Endothelial cell of umbilical vein (primary cell): ENCODE measurements around the gene KRT77. TPM values are rescaled to one million over a fixed set of nuclear protein-coding genes. Genes with fewer than 3 reads are reported as not detected.

Source experiments
- BruUV-seq: library from RNA; stranded (reverse); fragments of 400-500 nt; replicated peaks from 2 replicates; lab custom pipeline; 2021; lab: Mats Ljungman, UMichigan
- CTCF ChIA-PET: fragments of 300-600, 350-600 bp; sonication (Branson Sonifier 250); formaldehyde crosslinking; loops from one replicate; lab custom pipeline; 2021; ENCODE audit warnings: antibody characterized with exemption, inconsistent platforms; lab: Charles Lee
- POLR2A ChIA-PET: fragments of 300-600, 350-600 bp; sonication (Branson Sonifier 250); formaldehyde crosslinking; loops from one replicate; lab custom pipeline; 2021; ENCODE audit warnings: antibody characterized with exemption, inconsistent platforms; lab: Charles Lee
- DNase-seq: peaks from one replicate; pipeline ENCODE4 v3.0.0-alpha.2; 2011; ENCODE audit warnings: low read depth, low spot score
- FAIRE-seq: peaks from 2 replicates; lab custom pipeline; 2011; peaks lifted over from hg19 to GRCh38; lab: Jason Lieb, UNC
- H2AFZ ChIP-seq: 2 replicates; pipeline ENCODE4 v1.6.0; 2012; ENCODE audit warnings: low read depth, low read length, control low read depth, inconsistent platforms
- H3K27ac ChIP-seq: 2 replicates; pipeline ENCODE4 v1.5.1; 2011; ENCODE audit warnings: low read depth, mild to moderate bottlenecking, control low read depth, low read length, moderate library complexity; ENCODE audit not compliant: insufficient read depth
- H3K27me3 ChIP-seq, 2 experiments: 2 replicates each; pipeline versions ENCODE4 v1.6.0 to v1.6.1; 2011; ENCODE audit warnings: low read length in 2 of 2, mixed read lengths in 1 of 2; ENCODE audit not compliant: control insufficient read depth in 2 of 2, insufficient read depth in 2 of 2
- H3K36me3 ChIP-seq, 2 experiments: 2 replicates in 1 of 2; 3 replicates in 1 of 2; pipeline ENCODE4 v1.5.1; 2011; ENCODE audit warnings: low read length in 2 of 2, mild to moderate bottlenecking in 1 of 2, moderate library complexity in 1 of 2; ENCODE audit not compliant: control insufficient read depth in 2 of 2, insufficient read depth in 2 of 2; ENCODE audit errors: extremely low read depth in 1 of 2
- H3K4me1 ChIP-seq: 3 replicates; pipeline ENCODE4 v1.5.1; 2011; ENCODE audit warnings: mild to moderate bottlenecking, low read length; ENCODE audit not compliant: control insufficient read depth, insufficient read depth; ENCODE audit errors: extremely low read depth
- H3K4me2 ChIP-seq: 2 replicates; pipeline ENCODE4 v1.6.1; 2011; ENCODE audit warnings: low read length, control low read depth, mixed read lengths; ENCODE audit not compliant: insufficient read depth
- H3K4me3 ChIP-seq, 3 experiments: fragments of 200-600 bp in 1 of 3; sonication (generic), shearing (Covaris generic) in 1 of 3; replicated peaks in 1 of 3; 2 replicates each; pipeline ENCODE4 v1.5.1; 2011 to 2016; ENCODE audit warnings: control low read depth in 3 of 3, low read length in 3 of 3, mild to moderate bottlenecking in 2 of 3, inconsistent platforms in 1 of 3, low read depth in 1 of 3, moderate library complexity in 1 of 3; ENCODE audit not compliant: insufficient read depth in 1 of 3
- H3K79me2 ChIP-seq: 2 replicates; pipeline ENCODE4 v1.6.0; 2012; ENCODE audit warnings: low read length, inconsistent platforms; ENCODE audit not compliant: control insufficient read depth, insufficient read depth
- H3K9ac ChIP-seq: replicated peaks from 2 replicates; pipeline ENCODE3; 2011; ENCODE audit warnings: low read length, control low read depth; ENCODE audit not compliant: insufficient read depth; ENCODE audit errors: extremely low read depth
- H3K9me1 ChIP-seq: replicated peaks from 3 replicates; pipeline ENCODE4 v1.6.0; 2011; ENCODE audit warnings: mild to moderate bottlenecking, low read length; ENCODE audit not compliant: control insufficient read depth, insufficient read depth; ENCODE audit errors: extremely low read depth
- H3K9me3 ChIP-seq: replicated peaks from 2 replicates; pipeline ENCODE4 v1.5.1; 2012; ENCODE audit warnings: low read length, inconsistent platforms; ENCODE audit not compliant: control insufficient read depth, insufficient read depth
- H4K20me1 ChIP-seq: replicated peaks from 2 replicates; pipeline ENCODE3; 2011; ENCODE audit warnings: mild to moderate bottlenecking, low read length; ENCODE audit not compliant: control insufficient read depth, insufficient read depth; ENCODE audit errors: extremely low read depth
- CTCF ChIP-seq, 2 donors: IDR thresholded peaks; 1 replicate in 1 of 2; 2 replicates in 1 of 2; pipeline ENCODE4 v1.5.1; 2011; ENCODE audit warnings: low read length in 2 of 2, mild to moderate bottlenecking in 2 of 2, moderate library complexity in 2 of 2, control low read depth in 1 of 2, inconsistent platforms in 1 of 2, low read depth in 1 of 2; ENCODE audit not compliant: insufficient read depth in 1 of 2; ENCODE audit errors: extremely low read depth in 1 of 2
- EZH2 ChIP-seq: IDR thresholded peaks from 2 replicates; pipeline ENCODE4 v1.6.1; 2012; ENCODE audit warnings: borderline replicate concordance, low read depth, mild to moderate bottlenecking, moderate library complexity, low read length, inconsistent platforms; ENCODE audit not compliant: severe bottlenecking
- FOS ChIP-seq: IDR thresholded peaks from 2 replicates; pipeline ENCODE4 v1.6.1; 2011; ENCODE audit warnings: mild to moderate bottlenecking, low read length, moderate library complexity, borderline replicate concordance; ENCODE audit not compliant: insufficient read depth
- GATA2 ChIP-seq: IDR thresholded peaks from 2 replicates; pipeline ENCODE4 v1.7.0; 2011; ENCODE audit warnings: low read depth, mild to moderate bottlenecking, moderate library complexity, mixed read lengths, low read length; ENCODE audit not compliant: insufficient read length, insufficient read depth
- JUN ChIP-seq: IDR thresholded peaks from 2 replicates; pipeline ENCODE4 v1.6.1; 2011; ENCODE audit warnings: borderline replicate concordance, low read depth; ENCODE audit not compliant: insufficient read length, insufficient read depth
- MYC ChIP-seq: IDR thresholded peaks from one replicate; pipeline ENCODE4 v1.6.1; 2011; ENCODE audit warnings: mild to moderate bottlenecking, low read depth, low read length
- POLR2A ChIP-seq: IDR thresholded peaks from 2 replicates; pipeline ENCODE4 v1.6.1; 2012; ENCODE audit warnings: low read depth, mild to moderate bottlenecking, control low read depth, low read length
- POLR2AphosphoS5 ChIP-seq: IDR thresholded peaks from 2 replicates; pipeline ENCODE4 v1.6.1; 2012; ENCODE audit warnings: low read depth, mild to moderate bottlenecking, control low read depth, low read length, moderate library complexity; ENCODE audit not compliant: insufficient read depth
- dilution Hi-C: fragments of 300-500 bp; cut with MboI; formaldehyde crosslinking; loops from one replicate; pipeline ENCODE4 v1.15.0; 2019; ENCODE audit warnings: low sequenced_read_pairs; ENCODE audit not compliant: extremely low pct_ligation_motif_present
- intact Hi-C: fragments of 100-400 bp; cut with micrococcal nuclease; formaldehyde crosslinking; loops from one replicate; pipeline ENCODE4 v1.10.0; 2022
- polyA plus RNA-seq, 4 experiments: library from polyadenylated mRNA; depleted of rRNA in 3 of 4; stranded (reverse) in 3 of 4; unstranded in 1 of 4; fragments of >200 nt; gene quantifications; 2 replicates each; pipeline versions ENCODE4 v1.2.1 to v1.2.3, GENCODE V29; 2011 to 2012; ENCODE audit warnings: missing spikeins in 1 of 4
- total RNA-seq: library from RNA; stranded (reverse); gene quantifications from 2 replicates; pipeline ENCODE4 v1.2.3, GENCODE V29; 2021
- TF ChIP-seq, protein P1 (sequence below): IDR thresholded peaks from 2 replicates; pipeline ENCODE4 v1.6.1; 2011; ENCODE audit not compliant: insufficient read depth, insufficient read length

KRT77 gene
- total and polyA plus RNA-seq, 2 donors (not counting 3 experiments of a cell fraction or from before 2014, with no cell fraction given): not detected

- FAIRE-seq: no peak
Measured at GRCh38 chr12:52701281-52701680, 2.0 kb downstream of the KRT77 start.

More at GRCh38 chr12:52701281-52701680, 2.0 kb downstream of the KRT77 start:
- Histone ChIP-seq H3K9me3 (no peaks in the 10 kb centered on the region), H3K79me2 (no peaks in the 10 kb centered on the region), H3K4me1 (no peaks in the 10 kb centered on the region), H3K9me1 (no peaks in the 10 kb centered on the region), H2AFZ (no peak overlapping the region), H3K27ac (no peak overlapping the region), H3K36me3 (no peaks in the 10 kb centered on the region), H3K4me3 (no peak overlapping the region), H3K9ac (no peak overlapping the region), H4K20me1 (no peaks in the 10 kb centered on the region), H3K27me3 (no peaks in the 10 kb centered on the region), H3K4me2 (no peak overlapping the region)
- TF ChIP-seq EZH2 (no peak), POLR2AphosphoS5 (no peak), MYC (no peak), GATA2 (no peak), JUN (no peak), FOS (no peak), POLR2A (no peak), CTCF (IDR thresholded peaks at IDR 0.05; ENCODE audit: extremely low read depth in 1 of 2, insufficient read depth in 1 of 2, low read depth in 1 of 2, low read length in 2 of 2) (no peak)
- TF ChIP-seq, protein P1, sequence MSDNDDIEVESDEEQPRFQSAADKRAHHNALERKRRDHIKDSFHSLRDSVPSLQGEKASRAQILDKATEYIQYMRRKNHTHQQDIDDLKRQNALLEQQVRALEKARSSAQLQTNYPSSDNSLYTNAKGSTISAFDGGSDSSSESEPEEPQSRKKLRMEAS: no peak
- intact Hi-C loops: no loop called here
- ChIA-PET POLR2A (no interaction called here), CTCF (no interaction called here)
- no peak for DNase-seq
- no TSS peak for BruUV-seq
- dilution Hi-C loops: no loop called here
